Calu3 (cell line): Measurements from ENCODE around the gene DPYD. TPM values are rescaled to one million over a fixed set of nuclear protein-coding genes. Genes with fewer than 3 reads are reported as not detected.

Source experiments
- BruUV-seq: library from RNA; stranded (reverse); fragments of 400-500 nt; replicated peaks from 2 replicates; lab custom pipeline; 2021; lab: Mats Ljungman, UMichigan
- CTCF ChIA-PET: fragments of 300-600 bp; sonication (Branson Sonifier 250); formaldehyde crosslinking; loops from one replicate; lab custom pipeline; 2022; ENCODE audit warnings: antibody characterized with exemption; lab: Charles Lee
- DNase-seq: peaks from one replicate; pipeline ENCODE4 v3.0.0; 2022
- H3K27ac Mint-ChIP-seq: one replicate; pipeline ENCODE4 v1.8.0; 2022; ENCODE audit warnings: mixed read lengths; ENCODE audit not compliant: unreplicated experiment
- H3K27me3 Mint-ChIP-seq: one replicate; pipeline ENCODE4 v1.8.0; 2022; ENCODE audit warnings: mixed read lengths; ENCODE audit not compliant: unreplicated experiment
- H3K36me3 Mint-ChIP-seq: one replicate; pipeline ENCODE4 v1.8.0; 2022; ENCODE audit warnings: mild to moderate bottlenecking, moderate library complexity, mixed read lengths; ENCODE audit not compliant: insufficient read depth, unreplicated experiment
- H3K4me1 Mint-ChIP-seq: one replicate; pipeline ENCODE4 v1.8.0; 2022; ENCODE audit warnings: mild to moderate bottlenecking, low read depth, mixed read lengths; ENCODE audit not compliant: unreplicated experiment
- H3K4me3 Mint-ChIP-seq: one replicate; pipeline ENCODE4 v1.8.0; 2022; ENCODE audit warnings: mild to moderate bottlenecking, low read depth, moderate library complexity, mixed read lengths; ENCODE audit not compliant: unreplicated experiment
- H3K9me3 Mint-ChIP-seq: one replicate; pipeline ENCODE4 v1.8.0; 2022; ENCODE audit warnings: low read depth, mixed read lengths; ENCODE audit not compliant: unreplicated experiment
- intact Hi-C: fragments of 100-400 bp; cut with micrococcal nuclease; formaldehyde crosslinking; loops from one replicate; pipeline ENCODE4 v1.10.0; 2022; ENCODE audit not compliant: unreplicated experiment
- total RNA-seq: library from RNA; stranded (reverse); gene quantifications from 2 replicates; pipeline ENCODE4 v1.2.3, GENCODE V29; 2022
- TF ChIP-seq, protein P1 (sequence below): fragments of 200-600 bp; IDR thresholded peaks from one replicate; pipeline ENCODE4 v1.8.0; 2022; ENCODE audit warnings: antibody characterized with exemption; ENCODE audit not compliant: unreplicated experiment

Gene DPYD
- total RNA-seq, 1 experiment from 2014 or later = 15.6 TPM

- peak overlapping the region; percentile 55 for H3K27ac Mint-ChIP-seq
- no TSS peak for BruUV-seq
- CTCF ChIA-PET = interaction anchor here (0.5 kb wide), 1 partner anchor 601 kb away, joined by 4 read pairs; no protein-coding TSS in a partner anchor
- H3K27me3 Mint-ChIP-seq = no peaks in the 10 kb centered on the region
- no peaks in the 10 kb centered on the region for H3K36me3 Mint-ChIP-seq
- no peak overlapping the region for H3K4me3 Mint-ChIP-seq
- no peak for DNase-seq
- TF ChIP-seq, protein P1, sequence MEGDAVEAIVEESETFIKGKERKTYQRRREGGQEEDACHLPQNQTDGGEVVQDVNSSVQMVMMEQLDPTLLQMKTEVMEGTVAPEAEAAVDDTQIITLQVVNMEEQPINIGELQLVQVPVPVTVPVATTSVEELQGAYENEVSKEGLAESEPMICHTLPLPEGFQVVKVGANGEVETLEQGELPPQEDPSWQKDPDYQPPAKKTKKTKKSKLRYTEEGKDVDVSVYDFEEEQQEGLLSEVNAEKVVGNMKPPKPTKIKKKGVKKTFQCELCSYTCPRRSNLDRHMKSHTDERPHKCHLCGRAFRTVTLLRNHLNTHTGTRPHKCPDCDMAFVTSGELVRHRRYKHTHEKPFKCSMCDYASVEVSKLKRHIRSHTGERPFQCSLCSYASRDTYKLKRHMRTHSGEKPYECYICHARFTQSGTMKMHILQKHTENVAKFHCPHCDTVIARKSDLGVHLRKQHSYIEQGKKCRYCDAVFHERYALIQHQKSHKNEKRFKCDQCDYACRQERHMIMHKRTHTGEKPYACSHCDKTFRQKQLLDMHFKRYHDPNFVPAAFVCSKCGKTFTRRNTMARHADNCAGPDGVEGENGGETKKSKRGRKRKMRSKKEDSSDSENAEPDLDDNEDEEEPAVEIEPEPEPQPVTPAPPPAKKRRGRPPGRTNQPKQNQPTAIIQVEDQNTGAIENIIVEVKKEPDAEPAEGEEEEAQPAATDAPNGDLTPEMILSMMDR = no peak
- H3K4me1 Mint-ChIP-seq = peaks cover 13% of the 10 kb centered on the region
- intact Hi-C loops = no loop called here
- no peaks in the 10 kb centered on the region for H3K9me3 Mint-ChIP-seq
Observed at GRCh38 chr1:97796711-97797110, 124.1 kb downstream of the DPYD start.

DNA sequence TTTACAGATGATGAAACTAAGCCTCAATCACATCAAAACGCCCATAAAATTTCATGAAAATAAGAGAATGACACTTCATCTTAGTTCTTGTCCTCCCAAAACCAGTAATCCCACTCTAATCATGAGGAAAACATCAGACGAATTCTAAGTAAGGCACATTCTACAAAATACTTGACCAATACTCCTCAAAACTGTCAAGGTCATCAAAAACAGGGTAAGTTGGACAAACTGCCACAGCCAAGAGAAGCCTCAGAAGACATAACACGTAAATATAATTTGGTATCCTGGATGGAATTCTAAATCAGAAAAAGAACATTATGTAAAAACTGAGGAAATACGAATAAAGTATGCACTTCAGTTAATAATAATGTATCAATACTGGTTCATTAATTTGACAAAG, 128.2 kb downstream of the DPYD start:
- TF ChIP-seq, protein P1 = no peak
- no peak overlapping the region for H3K4me3 Mint-ChIP-seq
- intact Hi-C loops = loop anchor here (5.0 kb wide), 1 partner anchor 255 kb away; no protein-coding TSS in a partner anchor
- CTCF ChIA-PET = no interaction called here
- no peak overlapping the region for H3K27ac Mint-ChIP-seq
- no peaks in the 10 kb centered on the region for H3K9me3 Mint-ChIP-seq
- no peaks in the 10 kb centered on the region for H3K27me3 Mint-ChIP-seq
- no peak for DNase-seq
- peaks cover 13% of the 10 kb centered on the region for H3K4me1 Mint-ChIP-seq
- no TSS peak for BruUV-seq
- no peaks in the 10 kb centered on the region for H3K36me3 Mint-ChIP-seq

GRCh38 chr1:97791251-97791650, 129.6 kb downstream of the DPYD start:
- no peaks in the 10 kb centered on the region for H3K27me3 Mint-ChIP-seq
- H3K4me1 Mint-ChIP-seq = peaks cover 3% of the 10 kb centered on the region
- TF ChIP-seq, protein P1 = no peak
- intact Hi-C loops = loop anchor here (5.0 kb wide), 1 partner anchor 256 kb away; no protein-coding TSS in a partner anchor
- H3K4me3 Mint-ChIP-seq = no peak overlapping the region
- no TSS peak for BruUV-seq
- H3K27ac Mint-ChIP-seq = no peak overlapping the region
- H3K9me3 Mint-ChIP-seq = no peaks in the 10 kb centered on the region
- CTCF ChIA-PET = no interaction called here
- H3K36me3 Mint-ChIP-seq = no peaks in the 10 kb centered on the region
- no peak for DNase-seq

DNA sequence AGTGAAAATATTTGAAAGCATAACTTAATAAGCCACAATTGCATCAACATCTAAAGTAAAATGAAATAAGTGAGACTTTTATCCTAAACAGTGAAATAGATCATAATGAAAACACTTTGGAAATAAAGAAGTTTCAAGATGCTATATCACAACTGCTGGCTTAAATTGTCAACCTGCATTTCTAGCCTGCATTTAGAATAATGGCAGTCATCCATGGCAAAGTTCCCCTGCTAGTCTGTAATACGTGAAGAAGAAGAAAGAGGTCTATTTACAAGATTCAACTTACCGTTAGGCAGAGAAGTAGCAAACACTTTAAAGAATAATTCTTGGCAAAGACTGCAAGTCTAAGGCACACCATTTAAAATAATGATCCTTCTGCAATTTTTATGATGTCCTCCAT, 133.6 kb downstream of the DPYD start:
- intact Hi-C loops = no loop called here
- TF ChIP-seq, protein P1 = no peak
- Mint-ChIP-seq H3K36me3 (no peaks in the 10 kb centered on the region), H3K4me1 (no peaks in the 10 kb centered on the region), H3K4me3 (no peak overlapping the region), H3K9me3 (no peaks in the 10 kb centered on the region), H3K27me3 (no peaks in the 10 kb centered on the region), H3K27ac (no peak overlapping the region)
- CTCF ChIA-PET = no interaction called here
- BruUV-seq = no TSS peak
- no peak for DNase-seq
